ENCODE measurements around the gene CCL5.

DNA sequence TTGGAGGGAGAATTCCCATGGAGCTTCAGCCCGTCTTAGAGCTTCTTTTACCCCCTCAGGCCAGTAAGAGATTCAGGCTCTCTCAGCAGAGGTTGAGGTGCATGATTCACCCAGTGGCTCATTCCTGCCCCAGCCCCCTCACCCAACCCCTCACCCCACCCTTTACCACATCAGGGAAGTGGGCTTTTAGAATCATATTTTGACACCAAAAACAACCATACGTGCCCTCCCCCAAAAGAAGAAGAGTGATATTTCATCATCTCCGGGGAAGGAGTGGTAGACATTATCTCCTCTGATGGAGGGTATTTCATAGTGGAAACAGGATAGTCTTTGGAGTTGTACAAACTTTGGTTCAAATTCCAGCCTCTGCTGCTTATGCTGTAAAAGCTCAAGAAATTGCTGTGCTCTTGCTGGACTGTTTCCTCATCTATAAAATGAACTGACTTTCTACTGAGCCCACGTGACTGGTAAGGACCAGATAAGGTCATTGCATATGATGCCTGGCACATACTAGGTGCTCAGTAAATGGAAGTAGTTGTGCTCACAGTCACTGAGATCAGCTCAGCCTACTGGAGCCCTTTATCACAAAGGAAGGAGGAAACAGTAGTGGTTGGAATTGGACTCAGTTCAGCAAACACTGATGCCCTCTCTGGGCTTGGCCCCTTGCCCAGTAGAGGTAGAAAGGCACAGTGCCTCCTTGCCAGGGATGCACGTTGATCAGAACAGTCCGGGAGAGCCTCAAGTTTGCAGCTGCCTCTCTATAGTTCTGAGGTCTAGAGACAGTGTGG lies 18.3 kb upstream of the CCL5 start:
- TF ChIP-seq, protein P1, sequence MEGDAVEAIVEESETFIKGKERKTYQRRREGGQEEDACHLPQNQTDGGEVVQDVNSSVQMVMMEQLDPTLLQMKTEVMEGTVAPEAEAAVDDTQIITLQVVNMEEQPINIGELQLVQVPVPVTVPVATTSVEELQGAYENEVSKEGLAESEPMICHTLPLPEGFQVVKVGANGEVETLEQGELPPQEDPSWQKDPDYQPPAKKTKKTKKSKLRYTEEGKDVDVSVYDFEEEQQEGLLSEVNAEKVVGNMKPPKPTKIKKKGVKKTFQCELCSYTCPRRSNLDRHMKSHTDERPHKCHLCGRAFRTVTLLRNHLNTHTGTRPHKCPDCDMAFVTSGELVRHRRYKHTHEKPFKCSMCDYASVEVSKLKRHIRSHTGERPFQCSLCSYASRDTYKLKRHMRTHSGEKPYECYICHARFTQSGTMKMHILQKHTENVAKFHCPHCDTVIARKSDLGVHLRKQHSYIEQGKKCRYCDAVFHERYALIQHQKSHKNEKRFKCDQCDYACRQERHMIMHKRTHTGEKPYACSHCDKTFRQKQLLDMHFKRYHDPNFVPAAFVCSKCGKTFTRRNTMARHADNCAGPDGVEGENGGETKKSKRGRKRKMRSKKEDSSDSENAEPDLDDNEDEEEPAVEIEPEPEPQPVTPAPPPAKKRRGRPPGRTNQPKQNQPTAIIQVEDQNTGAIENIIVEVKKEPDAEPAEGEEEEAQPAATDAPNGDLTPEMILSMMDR (IDR thresholded peaks at IDR 0.05; ENCODE audit: insufficient read depth, low read length): no peak
- no peak for TF ChIP-seq GABPA (IDR thresholded peaks at IDR 0.05; ENCODE audit: low read depth)
- no peak for TF ChIP-seq POLR2AphosphoS5 (IDR thresholded peaks at IDR 0.05; ENCODE audit: low read depth)
